Ovary (tissue), 9 donors: ENCODE results near the gene FOXRED1. TPM values are rescaled to one million over a fixed set of nuclear protein-coding genes. Genes with fewer than 3 reads are reported as not detected.
"Not testable (repeated sequence)": the region's sequence is repeated elsewhere in the genome, so short reads cannot be mapped to it uniquely, and the experiment has no call there.

Source experiments
- DNase-seq, 5 donors: peaks; one replicate each; pipeline ENCODE4 v3.0.0-alpha.2; 2019 to 2020
- H3K27ac ChIP-seq, 2 donors: fragments of 200-600 bp; one replicate each; pipeline versions ENCODE4 v1.5.1 to v1.8.0; 2019 to 2022
- H3K27me3 ChIP-seq: fragments of 200-600 bp; one replicate; pipeline ENCODE4 v1.8.0; 2022
- H3K36me3 ChIP-seq: fragments of 200-600 bp; sonication (generic); one replicate; pipeline ENCODE4 v1.5.1; 2019
- H3K4me1 ChIP-seq: one replicate; pipeline ENCODE4 v1.8.1; 2013; ENCODE audit warnings: mild to moderate bottlenecking, moderate library complexity; ENCODE audit not compliant: insufficient read depth
- H3K4me3 ChIP-seq: fragments of 200-600 bp; sonication (generic); one replicate; pipeline ENCODE4 v1.5.1; 2017
- H3K9me3 ChIP-seq, 2 donors: fragments of 200-600 bp in 1 of 2; sonication (generic) in 1 of 2; one replicate each; pipeline versions ENCODE4 v1.5.1 to v1.8.1; 2013 to 2019; ENCODE audit warnings: mild to moderate bottlenecking in 1 of 2, moderate library complexity in 1 of 2
- CTCF ChIP-seq, 3 donors: fragments of 450-650 bp in 2 of 3; fragments of 200-600 bp in 1 of 3; IDR thresholded peaks; one replicate each; pipeline versions ENCODE4 v1.5.1 to v1.8.0; 2016 to 2022; ENCODE audit warnings: antibody characterized with exemption in 3 of 3, mild to moderate bottlenecking in 1 of 3
- EP300 ChIP-seq: sonication (generic); formaldehyde crosslinking; IDR thresholded peaks from one replicate; pipeline ENCODE4 v1.6.1; 2017; ENCODE audit warnings: antibody characterized with exemption
- POLR2A ChIP-seq: fragments of 450-650 bp; IDR thresholded peaks from one replicate; pipeline ENCODE4 v1.6.1; 2017; ENCODE audit warnings: antibody characterized with exemption, mild to moderate bottlenecking, moderate library complexity
- WGBS, 3 donors: extraction: QIAGEN DNeasy Blood & Tissue Kit in 1 of 3; methylation state at CpG; one replicate each; pipeline versions ENCODE4 v1.1.5 to v1.1.7; 2013 to 2017; 5-methylcytosine and 5-hydroxymethylcytosine counted together
- intact Hi-C, 4 donors: fragments of 100-400 bp; cut with DNase I; formaldehyde crosslinking; loops; one replicate each; pipeline versions ENCODE4 v1.11.0 to v1.15.1; 2022 to 2023
- polyA plus RNA-seq, 2 donors: library from polyadenylated mRNA; stranded (reverse); fragments of 200-250 nt in 1 of 2; fragments of 350-450 nt in 1 of 2; fragmentation: Illumina TruSeq in 1 of 2; extraction: RNeasy Lipid Tissue Mini Kit (QIAGEN cat#74804) in 1 of 2; gene quantifications; one replicate each; pipeline ENCODE4 v1.2.3, GENCODE V29; 2013 to 2014
- total RNA-seq, 7 donors: library from RNA; depleted of rRNA in 2 of 7; stranded (reverse); fragments of >200 nt in 2 of 7; fragmentation: NEBNext Ultra II Directional in 3 of 7; extraction: Animal tissue kit (Norgen Biotek cat#: 25700) in 3 of 7; gene quantifications; one replicate each; pipeline versions ENCODE4 v1.1.0 to v1.2.4, GENCODE V29; 2016 to 2023
- donor health status: DM: no; HTN: no; CAD: no; lungs with moderate emphysema.
- donor health status: DM: no; HTN: no; CAD: no.
- donor health status: Bipolar disorder and iron deficiency.
- donor health status: DM: yes; HTN: yes; CAD: no.
- donor health status: DM: no; HTN: no; CAD: no.
- donor health status: DM: yes; HTN: yes; CAD: no.

FOXRED1 gene
- total and polyA plus RNA-seq, 9 donors = 10.3 to 24.8 (median 17.3) TPM

GRCh38 chr11:126308271-126308671 lies 39.3 kb downstream of the FOXRED1 start:
- Histone ChIP-seq H3K27ac (no peak overlapping the region), H3K36me3 (no peaks in the 10 kb centered on the region), H3K27me3 (no peaks in the 10 kb centered on the region), H3K4me3 (no peak overlapping the region), H3K9me3 (no peaks in the 10 kb centered on the region), H3K4me1 (peaks cover 7% of the 10 kb centered on the region)
- TF ChIP-seq POLR2A (no peak), EP300 (no peak)
- 81 to 86% (median 83%) methylated on average over 4 of the region's 4 CpGs for WGBS, 3 donors
- intact Hi-C loops = loop anchor here in 2 of 4 donors (2.0 to 10.0 kb wide), 4 partner anchors 47 to 687 kb away; partner anchors contain the start of gene ST3GAL4 (in 1 of the 2)
- peak in 1 of 5 donors; percentile 12 for DNase-seq

- not testable (repeated sequence) for H3K4me3 ChIP-seq, H3K4me1 ChIP-seq, H3K27ac ChIP-seq, H3K27me3 ChIP-seq, H3K36me3 ChIP-seq, H3K9me3 ChIP-seq
- intact Hi-C loops = loop anchor here in 2 of 4 donors (2.0 to 10.0 kb wide), 4 partner anchors 46 to 686 kb away; partner anchors contain the start of gene ST3GAL4 (in 1 of the 2)
- DNase-seq = peak in 1 of 5 donors; percentile 27
- 90 to 98% (median 97%) methylated on average over 4 of the region's 4 CpGs for WGBS, 3 donors
Observed at GRCh38 chr11:126308771-126309170, 39.8 kb downstream of the FOXRED1 start.

GRCh38 chr11:126310200-126310991 lies 41.4 kb downstream of the FOXRED1 start:
- Histone ChIP-seq H3K36me3 (no peaks in the 10 kb centered on the region), H3K27me3 (no peaks in the 10 kb centered on the region), H3K27ac (no peak overlapping the region), H3K4me3 (no peak overlapping the region), H3K4me1 (peaks cover 2% of the 10 kb centered on the region), H3K9me3 (no peaks in the 10 kb centered on the region)
- peak; percentile 78 to 87 (median 87) for DNase-seq
- TF ChIP-seq CTCF (IDR thresholded peaks at IDR 0.05) = peak; percentile 83 to 94 (median 92)
- no peak for TF ChIP-seq EP300
- intact Hi-C loops = loop anchor here (5.0 to 10.0 kb wide), 4 partner anchors 114 to 172 kb away; no protein-coding TSS in a partner anchor
- WGBS, 3 donors = 35 to 49% (median 38%) methylated on average over 12 of the region's 12 CpGs

GRCh38 chr11:126310992-126311310 lies 42.0 kb downstream of the FOXRED1 start:
- Histone ChIP-seq H3K36me3 (no peaks in the 10 kb centered on the region), H3K4me3 (no peak overlapping the region), H3K9me3 (no peaks in the 10 kb centered on the region), H3K27me3 (no peaks in the 10 kb centered on the region), H3K4me1 (peaks cover 2% of the 10 kb centered on the region), H3K27ac (no peak overlapping the region)
- peak in 1 of 5 donors; percentile 24 for DNase-seq
- 57 to 63% (median 59%) methylated on average over 6 of the region's 6 CpGs for WGBS, 3 donors
- intact Hi-C loops = loop anchor here (5.0 to 10.0 kb wide), 4 partner anchors 114 to 171 kb away; no protein-coding TSS in a partner anchor
- TF ChIP-seq CTCF (IDR thresholded peaks at IDR 0.05) = no peak

- no peaks in the 10 kb centered on the region for H3K36me3 ChIP-seq
- H3K4me3 ChIP-seq = no peak overlapping the region
- intact Hi-C loops = loop anchor here (5.0 to 10.0 kb wide), 4 partner anchors 113 to 171 kb away; no protein-coding TSS in a partner anchor
- no peaks in the 10 kb centered on the region for H3K27me3 ChIP-seq
- H3K4me1 ChIP-seq = peaks cover 2% of the 10 kb centered on the region
- 92 to 94% (median 93%) methylated on average over 14 of the region's 14 CpGs for WGBS, 3 donors
- DNase-seq = peak in 1 of 5 donors; percentile 23
- TF ChIP-seq CTCF (IDR thresholded peaks at IDR 0.05) = no peak
- TF ChIP-seq POLR2A = no peak
- no peak for TF ChIP-seq EP300
- no peaks in the 10 kb centered on the region for H3K9me3 ChIP-seq
- H3K27ac ChIP-seq = no peak overlapping the region
Observed at GRCh38 chr11:126311401-126312291, 42.7 kb downstream of the FOXRED1 start.
